IPS-18a (cell line): ENCODE data around the gene KCNJ10.
A peak's percentile ranks its signal among the peaks of the same experiment; 100 is the strongest.
"Not testable (repeated sequence)": the region's sequence is repeated elsewhere in the genome, so short reads cannot be mapped to it uniquely, and the experiment has no call there.

Source experiments
- H3K27ac ChIP-seq: one replicate; pipeline ENCODE4 v1.5.1; 2013; ENCODE audit warnings: low read length
- H3K27me3 ChIP-seq: one replicate; pipeline ENCODE4 v1.6.1; 2013; ENCODE audit warnings: mild to moderate bottlenecking, low read length; ENCODE audit not compliant: control insufficient read depth, insufficient read depth
- H3K36me3 ChIP-seq: one replicate; pipeline ENCODE4 v1.6.1; 2013; ENCODE audit warnings: low read depth, low read length; ENCODE audit not compliant: control insufficient read depth
- H3K4me1 ChIP-seq: one replicate; pipeline ENCODE4 v1.6.1; 2013; ENCODE audit warnings: low read depth, low read length; ENCODE audit not compliant: control insufficient read depth
- H3K4me3 ChIP-seq: one replicate; pipeline ENCODE4 v1.5.1; 2013; ENCODE audit warnings: low read length
- H3K9ac ChIP-seq: one replicate; pipeline ENCODE4 v1.6.1; 2013; ENCODE audit warnings: mild to moderate bottlenecking, low read length, moderate library complexity
- H3K9me3 ChIP-seq: one replicate; pipeline ENCODE4 v1.6.1; 2013; ENCODE audit warnings: low read depth, low read length; ENCODE audit not compliant: control insufficient read depth

The KCNJ10 gene

GRCh38 chr1:160050182-160050581, 19.8 kb downstream of the KCNJ10 start:
- H3K9me3 ChIP-seq, H3K4me3 ChIP-seq, H3K27me3 ChIP-seq, H3K9ac ChIP-seq, H3K27ac ChIP-seq, H3K36me3 ChIP-seq: not testable (repeated sequence)
- peaks cover 33% of the 10 kb centered on the region for H3K4me1 ChIP-seq

DNA sequence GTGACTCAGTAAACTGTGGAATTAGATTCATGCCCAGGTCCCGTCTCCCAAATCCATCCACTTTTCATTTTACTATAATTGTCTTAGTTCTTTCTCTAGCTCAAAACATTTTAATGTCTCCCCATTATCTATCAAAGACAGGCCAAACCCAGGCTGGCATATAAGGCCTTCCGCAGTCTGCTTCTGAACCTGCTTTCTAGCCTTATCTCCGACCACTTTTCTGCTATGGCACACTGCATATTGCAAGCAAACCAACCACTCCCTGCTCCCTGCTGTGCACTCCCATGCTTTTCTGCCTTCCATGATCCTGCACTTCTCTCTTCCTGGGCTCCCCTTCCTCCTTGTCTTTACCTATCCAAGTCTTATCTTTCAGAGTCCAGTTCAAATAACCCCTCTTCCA, 20.9 kb downstream of the KCNJ10 start:
- Histone ChIP-seq H3K4me1 (peaks cover 33% of the 10 kb centered on the region), H3K27me3 (peaks cover 3% of the 10 kb centered on the region), H3K9ac (peak overlapping the region; percentile 6)

DNA sequence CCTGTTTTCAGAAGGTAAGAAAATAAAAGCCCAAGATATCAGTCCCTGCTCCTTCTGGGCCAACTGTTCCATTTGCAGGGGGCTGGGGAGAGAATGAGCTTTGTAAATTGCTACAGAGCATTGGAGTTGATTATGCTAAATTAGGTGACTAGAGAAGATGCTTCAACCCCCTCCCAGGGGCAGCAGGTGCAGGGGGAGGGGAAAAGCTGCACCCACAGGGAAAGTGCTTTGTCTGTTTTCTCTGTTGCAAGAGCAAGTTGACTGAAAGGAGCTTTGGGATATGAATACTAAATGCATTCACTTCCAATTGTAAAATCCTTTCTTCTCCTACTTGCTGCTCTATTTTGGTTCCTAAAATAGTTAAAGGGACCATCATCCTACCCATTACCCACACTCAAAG, 21.6 kb downstream of the KCNJ10 start:
- Histone ChIP-seq H3K9me3 (no peaks in the 10 kb centered on the region), H3K4me3 (peak overlapping the region; percentile 24), H3K9ac (peak overlapping the region; percentile 6), H3K4me1 (peaks cover 33% of the 10 kb centered on the region), H3K27ac (no peak overlapping the region), H3K27me3 (peaks cover under 1% of the 10 kb centered on the region), H3K36me3 (no peaks in the 10 kb centered on the region)

More for the DNA sequence above, 20.9 kb downstream of the KCNJ10 start:
- no peaks in the 10 kb centered on the region for H3K9me3 ChIP-seq
- no peak overlapping the region for H3K4me3 ChIP-seq
- no peaks in the 10 kb centered on the region for H3K36me3 ChIP-seq
- H3K27ac ChIP-seq: no peak overlapping the region

- no peaks in the 10 kb centered on the region for H3K9me3 ChIP-seq
- H3K27ac ChIP-seq: no peak overlapping the region
- H3K36me3 ChIP-seq: no peaks in the 10 kb centered on the region
- H3K4me3 ChIP-seq: peak overlapping the region; percentile 11
- H3K9ac ChIP-seq: no peak overlapping the region
- H3K27me3 ChIP-seq: no peaks in the 10 kb centered on the region
- H3K4me1 ChIP-seq: peaks cover 33% of the 10 kb centered on the region
These were observed 22.6 kb downstream of the KCNJ10 start for GRCh38 chr1:160047111-160047991.

GRCh38 chr1:160046494-160047110, 23.4 kb downstream of the KCNJ10 start:
- Histone ChIP-seq H3K27me3 (no peaks in the 10 kb centered on the region), H3K4me1 (peaks cover 33% of the 10 kb centered on the region), H3K27ac (no peak overlapping the region), H3K9me3 (no peaks in the 10 kb centered on the region), H3K4me3 (peak overlapping the region; percentile 11), H3K36me3 (no peaks in the 10 kb centered on the region), H3K9ac (no peak overlapping the region)

DNA sequence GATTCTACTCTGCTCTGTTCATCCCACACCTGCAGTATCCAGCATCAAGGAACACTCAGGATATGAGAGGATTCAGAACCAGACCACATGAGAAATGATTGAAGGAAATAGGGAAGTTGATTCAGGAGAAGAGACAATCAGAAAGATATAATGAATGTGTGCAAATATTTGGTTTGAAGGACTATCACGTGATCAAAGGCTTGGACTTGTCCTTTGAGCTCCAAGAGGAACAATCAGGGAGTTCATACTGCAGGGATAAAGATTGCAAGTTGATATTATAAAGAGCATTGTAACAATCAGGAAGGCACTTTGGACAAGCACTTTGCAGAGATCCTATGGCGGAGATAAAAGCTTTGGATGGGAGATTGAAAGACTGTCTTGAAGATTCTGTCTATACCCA, 24.3 kb downstream of the KCNJ10 start:
- Histone ChIP-seq H3K27me3 (no peaks in the 10 kb centered on the region), H3K4me1 (peaks cover 33% of the 10 kb centered on the region), H3K9me3 (no peaks in the 10 kb centered on the region), H3K4me3 (no peak overlapping the region), H3K36me3 (no peaks in the 10 kb centered on the region), H3K9ac (no peak overlapping the region), H3K27ac (no peak overlapping the region)

- Histone ChIP-seq H3K27ac (no peak overlapping the region), H3K4me1 (peaks cover 24% of the 10 kb centered on the region), H3K27me3 (no peaks in the 10 kb centered on the region), H3K36me3 (no peaks in the 10 kb centered on the region), H3K9me3 (no peaks in the 10 kb centered on the region), H3K4me3 (no peak overlapping the region), H3K9ac (no peak overlapping the region)
These were observed 26.4 kb downstream of the KCNJ10 start for GRCh38 chr1:160043543-160043942.

- Histone ChIP-seq H3K27me3 (no peaks in the 10 kb centered on the region), H3K4me3 (no peak overlapping the region), H3K36me3 (no peaks in the 10 kb centered on the region), H3K9me3 (no peaks in the 10 kb centered on the region), H3K9ac (no peak overlapping the region), H3K27ac (no peak overlapping the region), H3K4me1 (no peaks in the 10 kb centered on the region)
These were observed 29.5 kb downstream of the KCNJ10 start for GRCh38 chr1:160040476-160040875.

DNA sequence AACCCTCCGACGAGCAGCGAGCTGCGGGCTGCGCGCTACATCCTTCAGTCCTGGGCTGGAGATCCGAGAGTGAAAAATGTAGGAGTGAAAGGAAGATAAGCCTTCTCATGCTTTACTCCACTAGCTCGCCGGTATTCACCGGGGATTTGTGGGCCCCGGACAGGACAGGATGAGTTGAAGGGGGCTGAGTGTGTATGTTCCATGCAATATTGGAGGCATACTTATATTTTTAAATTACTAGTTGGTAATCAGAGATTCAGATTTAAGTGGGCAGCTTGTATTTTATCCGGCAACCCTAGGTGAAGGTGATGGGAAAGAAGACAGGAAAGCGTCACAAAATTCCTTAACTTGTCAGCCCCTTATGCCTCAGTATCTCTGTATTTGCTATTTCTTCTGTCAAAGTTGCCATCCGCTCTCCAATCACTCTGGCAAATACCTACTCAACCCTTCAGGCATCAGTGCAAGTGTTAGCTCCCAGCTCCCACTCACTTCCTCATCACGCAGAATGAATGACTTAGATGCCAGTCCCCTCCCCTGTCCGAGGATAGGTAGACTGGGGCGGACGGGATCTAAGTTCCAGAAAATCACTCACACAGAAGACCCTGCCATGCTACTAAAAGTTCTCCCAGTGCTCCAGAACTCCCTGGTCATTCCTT, 37.7 kb downstream of the KCNJ10 start:
- Histone ChIP-seq H3K9ac (peak overlapping the region; percentile 55), H3K4me1 (peaks cover 14% of the 10 kb centered on the region), H3K27ac (no peak overlapping the region), H3K4me3 (peak overlapping the region; percentile 87), H3K9me3 (no peaks in the 10 kb centered on the region), H3K36me3 (no peaks in the 10 kb centered on the region), H3K27me3 (peaks cover 16% of the 10 kb centered on the region)

DNA sequence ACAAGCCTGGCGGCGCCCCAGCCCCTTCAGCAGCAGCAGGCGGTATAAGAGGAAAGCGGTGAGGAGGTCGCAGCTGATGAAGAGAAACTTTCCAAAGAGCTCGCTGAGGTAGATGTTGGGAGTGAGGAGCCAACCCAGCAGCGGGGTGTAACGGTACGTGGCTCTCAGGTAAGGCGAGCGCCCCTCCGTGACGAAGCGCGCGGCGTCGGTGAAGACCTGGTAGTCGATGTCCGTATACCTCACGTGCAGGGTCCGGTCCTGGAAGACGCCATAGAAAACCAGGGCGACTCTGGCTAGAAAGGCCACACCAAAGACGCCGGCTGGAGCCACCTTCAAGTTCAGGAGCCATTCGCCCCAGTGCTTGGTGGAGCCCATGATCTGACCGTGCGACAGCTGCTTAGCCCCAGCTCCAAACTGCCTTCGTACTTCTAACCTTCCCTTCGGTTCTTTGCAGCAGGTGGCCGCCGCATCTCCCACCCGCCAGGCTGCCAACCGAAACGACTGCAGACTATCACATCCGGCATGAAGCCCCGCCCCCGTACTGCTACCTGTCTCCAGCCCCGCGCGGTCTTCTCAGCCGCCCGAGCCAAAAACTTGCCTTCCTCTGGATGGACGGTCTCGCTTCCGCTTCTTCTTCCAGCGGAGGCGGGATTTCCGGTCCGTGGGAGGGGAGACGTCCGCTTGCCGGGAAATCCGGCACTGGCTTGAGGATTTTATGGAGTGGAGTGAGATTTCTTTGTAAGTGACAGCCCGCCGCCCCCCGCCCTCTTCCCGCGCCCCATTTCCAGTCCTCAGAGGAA, 38.4 kb downstream of the KCNJ10 start, which contains the start of gene PIGM:
Gene PIGM (minus strand): TSS at position 626 of the 800 bp plus-strand sequence. CDS start 251 bp downstream, at position 375.
- Histone ChIP-seq H3K9ac (peak within 1 kb of the TSS; percentile 76), H3K27me3 (peaks cover 16% of the 10 kb centered on the region), H3K27ac (peak within 1 kb of the TSS; percentile 65), H3K9me3 (no peaks in the 10 kb centered on the region), H3K4me3 (peak within 1 kb of the TSS; percentile 87), H3K4me1 (peaks cover 14% of the 10 kb centered on the region), H3K36me3 (no peaks in the 10 kb centered on the region)
